WI38 (cell line): ENCODE data around the gene RGS13.

ENCODE experiments used
- H3K4me3 ChIP-seq: 2 replicates; pipeline ENCODE4 v1.5.1; 2011; ENCODE audit warnings: low read depth, mild to moderate bottlenecking, control low read depth, low read length
- TF ChIP-seq, protein P1 (sequence below): IDR thresholded peaks from 2 replicates; pipeline ENCODE4 v1.5.1; 2012; ENCODE audit warnings: low read depth, mild to moderate bottlenecking, control low read depth, low read length

RGS13 gene

DNA sequence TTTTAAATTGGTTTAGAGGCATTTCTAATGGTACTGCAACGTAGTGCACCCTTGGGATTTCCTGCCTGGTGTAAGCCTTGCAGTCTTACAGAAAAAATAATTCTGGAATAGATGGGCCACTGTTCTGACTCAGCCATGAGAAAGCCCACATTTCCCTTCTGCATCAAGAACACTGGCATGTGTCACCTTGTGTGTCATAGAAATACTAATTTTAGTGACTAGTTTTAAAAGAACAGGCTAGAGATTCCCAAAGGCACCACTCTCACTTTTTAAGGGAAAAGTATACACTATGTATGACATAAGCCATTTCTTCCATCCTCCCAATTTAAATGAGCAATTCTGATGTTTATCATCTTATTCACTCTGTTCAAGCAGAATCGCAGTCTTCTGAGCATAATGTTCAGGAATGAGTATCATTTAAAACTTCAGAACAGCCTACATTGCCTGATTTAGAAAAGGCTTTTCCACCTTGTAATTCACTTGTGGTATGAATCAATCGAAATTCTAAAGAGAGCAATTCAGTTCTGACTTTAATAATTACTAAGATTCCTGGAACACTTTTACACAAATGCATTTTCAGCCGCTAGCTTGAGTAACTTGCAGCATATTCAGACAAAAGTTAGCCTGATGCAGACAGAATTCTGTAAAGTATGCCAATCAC lies 18.8 kb downstream of the RGS13 start:
- TF ChIP-seq, protein P1, sequence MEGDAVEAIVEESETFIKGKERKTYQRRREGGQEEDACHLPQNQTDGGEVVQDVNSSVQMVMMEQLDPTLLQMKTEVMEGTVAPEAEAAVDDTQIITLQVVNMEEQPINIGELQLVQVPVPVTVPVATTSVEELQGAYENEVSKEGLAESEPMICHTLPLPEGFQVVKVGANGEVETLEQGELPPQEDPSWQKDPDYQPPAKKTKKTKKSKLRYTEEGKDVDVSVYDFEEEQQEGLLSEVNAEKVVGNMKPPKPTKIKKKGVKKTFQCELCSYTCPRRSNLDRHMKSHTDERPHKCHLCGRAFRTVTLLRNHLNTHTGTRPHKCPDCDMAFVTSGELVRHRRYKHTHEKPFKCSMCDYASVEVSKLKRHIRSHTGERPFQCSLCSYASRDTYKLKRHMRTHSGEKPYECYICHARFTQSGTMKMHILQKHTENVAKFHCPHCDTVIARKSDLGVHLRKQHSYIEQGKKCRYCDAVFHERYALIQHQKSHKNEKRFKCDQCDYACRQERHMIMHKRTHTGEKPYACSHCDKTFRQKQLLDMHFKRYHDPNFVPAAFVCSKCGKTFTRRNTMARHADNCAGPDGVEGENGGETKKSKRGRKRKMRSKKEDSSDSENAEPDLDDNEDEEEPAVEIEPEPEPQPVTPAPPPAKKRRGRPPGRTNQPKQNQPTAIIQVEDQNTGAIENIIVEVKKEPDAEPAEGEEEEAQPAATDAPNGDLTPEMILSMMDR = no peak
- no peak overlapping the region for H3K4me3 ChIP-seq

DNA sequence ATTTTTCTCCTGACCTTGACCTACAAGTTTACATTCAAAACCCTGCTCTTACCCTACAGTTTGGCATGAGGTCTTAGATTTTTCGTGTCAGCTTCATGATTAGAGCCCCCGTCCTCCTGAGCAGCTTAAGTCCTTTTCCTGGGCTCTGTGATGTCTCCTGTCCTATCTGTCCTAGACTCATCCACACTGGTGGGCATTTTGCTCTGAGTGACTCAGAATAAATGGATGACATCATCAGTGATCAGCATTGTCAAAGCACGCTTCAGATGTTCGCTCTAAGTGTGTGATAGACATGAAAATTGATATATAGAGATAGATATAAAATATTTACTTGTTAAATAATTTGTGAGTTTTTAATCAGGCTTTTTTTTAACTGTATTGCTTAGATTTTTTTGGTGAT lies 21.8 kb downstream of the RGS13 start:
- TF ChIP-seq, protein P1 = no peak

DNA sequence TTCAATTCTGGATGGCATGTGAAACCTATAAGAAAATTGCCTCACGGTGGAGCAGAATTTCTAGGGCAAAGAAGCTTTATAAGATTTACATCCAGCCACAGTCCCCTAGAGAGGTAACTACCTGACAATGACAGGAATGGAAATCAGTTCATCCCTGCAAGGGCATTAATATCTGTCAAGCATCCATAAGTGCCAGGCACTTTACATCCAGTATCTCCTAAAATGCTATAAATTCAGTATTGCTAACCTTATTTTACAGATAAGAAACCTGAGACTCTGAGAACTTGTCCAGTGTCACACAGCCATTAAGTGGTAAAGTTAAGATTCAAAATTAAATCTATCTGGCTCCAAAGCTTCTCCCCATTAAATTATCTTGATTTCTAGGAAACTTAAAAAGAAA lies 22.3 kb downstream of the RGS13 start:
- no peak overlapping the region for H3K4me3 ChIP-seq
- TF ChIP-seq, protein P1 = no peak

More for the DNA sequence above, 21.8 kb downstream of the RGS13 start:
- H3K4me3 ChIP-seq = no peak overlapping the region

DNA sequence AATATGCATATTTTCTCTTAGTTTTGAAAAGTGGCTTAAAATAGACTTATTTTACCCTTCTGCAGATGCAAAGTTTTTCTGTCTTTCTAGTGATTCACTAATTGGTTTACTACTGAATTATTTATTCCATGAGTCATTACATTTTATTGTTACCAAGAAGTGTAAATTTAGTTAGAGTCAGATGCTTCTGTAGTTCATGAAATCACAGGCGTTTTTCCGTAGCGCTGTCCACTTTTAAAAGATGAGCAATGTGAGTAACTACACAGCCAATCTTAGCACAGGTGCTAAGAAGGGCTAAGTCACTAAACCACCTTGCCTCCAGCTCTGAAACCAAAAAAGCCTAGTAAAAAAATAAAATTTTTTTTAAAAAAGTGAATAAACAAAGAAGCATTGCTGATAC lies 24.7 kb downstream of the RGS13 start:
- TF ChIP-seq, protein P1 = no peak
- H3K4me3 ChIP-seq = no peak overlapping the region

- TF ChIP-seq, protein P1 = no peak
- H3K4me3 ChIP-seq = no peak overlapping the region
These were observed 32.5 kb downstream of the RGS13 start for GRCh38 chr1:192668409-192668983.

DNA sequence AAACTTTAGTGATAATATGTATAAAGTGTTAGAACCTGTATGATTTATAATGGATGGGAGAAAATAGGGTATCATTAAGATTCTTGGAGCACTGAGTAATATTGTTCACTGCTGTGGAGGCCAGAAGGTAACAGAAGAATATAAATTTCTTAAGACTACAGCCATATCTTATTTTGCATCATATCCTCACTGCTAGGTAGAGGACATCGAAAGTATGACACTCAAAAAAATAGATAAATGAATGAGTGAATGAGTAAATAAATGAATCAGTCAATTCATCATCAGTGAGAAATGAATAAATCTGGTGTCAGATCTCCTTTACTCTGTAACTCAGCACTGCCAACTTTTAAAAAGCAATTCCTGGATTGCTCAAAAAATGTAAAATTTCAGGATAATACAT lies 33.2 kb downstream of the RGS13 start:
- TF ChIP-seq, protein P1 = no peak
- no peak overlapping the region for H3K4me3 ChIP-seq

DNA sequence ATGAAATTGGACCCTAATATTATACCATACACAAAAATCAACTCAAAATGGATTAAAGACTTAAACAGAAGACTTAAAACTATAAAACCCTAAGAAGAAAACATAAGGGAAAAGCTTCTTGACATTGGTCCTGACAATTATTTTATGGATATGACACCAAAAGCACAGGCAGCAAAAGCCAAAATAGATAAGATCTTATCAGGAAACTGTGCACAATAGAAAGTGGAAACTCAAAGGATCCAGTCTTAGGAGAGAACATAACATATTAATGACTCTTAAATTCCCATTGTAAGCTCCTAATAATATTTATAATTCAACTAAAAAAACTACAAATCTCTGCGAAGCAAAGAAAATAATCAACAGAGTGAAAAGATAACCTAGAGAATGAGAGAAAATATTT lies 39.8 kb downstream of the RGS13 start:
- TF ChIP-seq, protein P1 = no peak
- H3K4me3 ChIP-seq = no peak overlapping the region
